GM06990 (cell line): ENCODE results near the gene DCANP1.

Source experiments
- DNase-seq: peaks from one replicate; pipeline ENCODE4 v3.0.0-alpha.2; 2011; ENCODE audit not compliant: insufficient read length; ENCODE audit errors: extremely low read depth
- H3K27me3 ChIP-seq: replicated peaks from 2 replicates; pipeline ENCODE4 v1.6.0; 2011; ENCODE audit warnings: low read length; ENCODE audit not compliant: control insufficient read depth, insufficient read depth
- H3K36me3 ChIP-seq: 2 replicates; pipeline ENCODE4 v1.5.1; 2011; ENCODE audit warnings: low read length; ENCODE audit not compliant: control insufficient read depth, insufficient read depth
- H3K4me3 ChIP-seq: replicated peaks from 2 replicates; pipeline ENCODE4 v1.5.1; 2011; ENCODE audit warnings: low read depth, mild to moderate bottlenecking, control low read depth, low read length
- CTCF ChIP-seq: IDR thresholded peaks from 2 replicates; pipeline ENCODE4 v1.5.1; 2011; ENCODE audit warnings: low read length, control low read depth, mild to moderate bottlenecking, inconsistent platforms; ENCODE audit not compliant: insufficient read depth, poor library complexity, severe bottlenecking

The DCANP1 gene

GRCh38 chr5:135423146-135423845, 23.9 kb downstream of the DCANP1 start:
- no peak overlapping the region for H3K4me3 ChIP-seq
- TF ChIP-seq CTCF, result no peak
- H3K36me3 ChIP-seq, result no peaks in the 10 kb centered on the region
- H3K27me3 ChIP-seq, result no peaks in the 10 kb centered on the region
- DNase-seq, result no peak

- no peak for DNase-seq
- Histone ChIP-seq H3K4me3 (no peak overlapping the region), H3K36me3 (no peaks in the 10 kb centered on the region), H3K27me3 (no peaks in the 10 kb centered on the region)
- no peak for TF ChIP-seq CTCF
These were observed 24.7 kb downstream of the DCANP1 start for GRCh38 chr5:135422419-135422818.

- no peak overlapping the region for H3K4me3 ChIP-seq
- no peaks in the 10 kb centered on the region for H3K27me3 ChIP-seq
- DNase-seq, result no peak
- TF ChIP-seq CTCF, result no peak
- no peaks in the 10 kb centered on the region for H3K36me3 ChIP-seq
These were observed 30.1 kb downstream of the DCANP1 start for GRCh38 chr5:135417083-135417482.

- Histone ChIP-seq H3K27me3 (no peaks in the 10 kb centered on the region), H3K36me3 (no peaks in the 10 kb centered on the region)
- no peak for TF ChIP-seq CTCF
These were observed 42.1 kb downstream of the DCANP1 start for GRCh38 chr5:135405082-135405481.

GRCh38 chr5:135402031-135402430, 45.1 kb downstream of the DCANP1 start:
- DNase-seq, result no peak
- Histone ChIP-seq H3K36me3 (no peaks in the 10 kb centered on the region), H3K27me3 (no peaks in the 10 kb centered on the region), H3K4me3 (no peak overlapping the region)
- no peak for TF ChIP-seq CTCF

More at GRCh38 chr5:135405082-135405481, 42.1 kb downstream of the DCANP1 start:
- H3K4me3 ChIP-seq, result no peak overlapping the region
- DNase-seq, result no peak

- Histone ChIP-seq H3K36me3 (no peaks in the 10 kb centered on the region), H3K4me3 (no peak overlapping the region), H3K27me3 (no peaks in the 10 kb centered on the region)
- no peak for TF ChIP-seq CTCF
- DNase-seq, result no peak
These were observed 46.3 kb downstream of the DCANP1 start for GRCh38 chr5:135400866-135401265.
